Measurements from ENCODE around the gene ENTREP1. TPM values are rescaled to one million over a fixed set of nuclear protein-coding genes. Genes with fewer than 3 reads are reported as not detected.

The ENTREP1 gene
- total RNA-seq, 1 donor from 2014 or later: 18.7 TPM

DNA sequence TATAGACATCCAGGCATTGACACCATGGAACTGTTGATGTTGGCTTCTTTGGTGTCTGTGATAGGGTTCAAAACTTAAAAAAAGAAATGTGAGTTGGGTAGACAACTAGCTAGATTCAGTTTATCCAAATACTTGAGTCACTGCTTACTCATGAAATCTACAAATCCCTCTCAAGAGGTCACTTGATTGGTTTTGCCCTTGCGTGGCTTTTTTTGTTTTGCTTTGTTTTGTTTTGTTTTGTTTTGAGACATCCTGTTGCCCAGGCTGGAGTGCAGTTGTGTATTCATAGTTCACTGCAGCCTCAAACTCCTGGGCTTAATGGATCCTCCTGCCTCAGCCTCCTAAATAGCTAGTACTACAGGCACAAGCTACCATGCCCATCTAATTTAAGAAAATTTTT, 10.5 kb upstream of the ENTREP1 start:
- no peak for ATAC-seq (ENCODE audit: poor library complexity)
- intact Hi-C loops (cut with DNase I): no loop called here
- DNase-seq: no peak

DNA sequence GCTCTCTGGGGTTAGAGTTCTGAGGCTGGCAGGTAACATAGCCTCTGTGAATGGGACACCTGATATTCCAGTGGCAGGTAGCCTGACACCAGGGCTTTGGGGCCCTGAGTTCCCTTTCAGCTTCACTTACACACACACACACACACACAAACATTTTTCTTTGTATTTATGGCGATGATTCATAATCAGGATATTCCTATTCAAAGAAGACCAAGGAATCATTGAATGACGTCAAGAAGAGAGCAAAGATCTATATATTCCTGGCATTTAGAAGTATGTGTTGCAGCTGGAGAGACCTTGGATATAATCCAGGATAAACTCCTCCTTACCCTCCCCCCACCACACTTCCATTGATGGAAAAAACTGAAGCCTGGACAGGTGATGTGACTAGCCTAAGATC, 7.9 kb upstream of the ENTREP1 start:
- DNase-seq (no peak), ATAC-seq (ENCODE audit: poor library complexity) (no peak)
- intact Hi-C loops (cut with DNase I): no loop called here

DNA sequence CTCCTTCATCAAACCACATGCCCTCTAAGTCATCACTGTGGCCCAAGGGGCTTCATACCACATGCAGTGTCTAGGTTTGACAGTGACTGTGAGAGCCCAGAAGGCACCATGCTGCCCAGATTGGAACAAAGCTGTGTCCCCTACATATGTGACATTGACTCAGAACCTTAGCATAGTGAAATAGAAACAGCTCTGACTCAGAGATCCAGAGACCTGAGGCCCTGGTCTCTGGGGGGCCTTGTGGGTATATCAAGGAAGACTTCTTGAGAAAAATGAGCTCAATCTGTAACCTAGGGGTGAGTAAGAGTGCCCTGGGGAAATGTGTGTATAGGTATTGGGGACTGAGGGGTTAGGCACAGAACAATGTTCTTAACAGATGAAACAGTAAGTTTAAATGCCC, 7.1 kb upstream of the ENTREP1 start:
- intact Hi-C loops (cut with DNase I): no loop called here
- DNase-seq (no peak), ATAC-seq (ENCODE audit: poor library complexity) (no peak)

DNA sequence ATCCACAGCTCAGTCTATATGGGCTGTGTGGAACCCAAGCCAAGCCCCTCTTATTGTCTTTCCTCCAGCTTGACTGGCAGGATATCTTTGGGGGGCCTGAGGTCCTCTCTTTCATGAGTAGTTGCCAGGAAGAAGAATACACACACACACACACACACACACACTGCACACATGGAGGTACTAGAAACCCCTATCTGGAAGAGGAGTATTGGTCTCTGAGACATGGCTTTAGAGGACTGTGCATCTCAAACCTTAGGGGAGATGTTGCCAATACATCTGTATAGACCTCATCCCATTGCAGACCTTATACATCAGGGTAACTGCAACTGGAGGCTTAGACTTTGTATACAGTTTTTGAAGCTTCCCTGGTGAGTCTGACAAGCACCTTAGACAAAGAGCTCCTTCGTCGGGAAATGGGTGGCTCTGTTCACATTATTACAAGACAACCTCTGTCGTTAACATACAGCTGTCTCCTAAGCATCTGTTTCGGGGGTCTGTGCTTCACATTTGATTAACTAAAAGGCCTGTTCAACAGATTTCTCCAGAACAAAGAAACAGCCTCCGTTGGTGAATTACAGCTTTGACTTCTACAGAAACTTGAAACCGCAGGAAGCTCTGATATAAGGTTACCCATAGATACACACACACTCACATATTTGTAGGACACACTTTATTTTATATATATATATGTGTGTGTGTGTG, 5.5 kb upstream of the ENTREP1 start:
- ATAC-seq (ENCODE audit: poor library complexity) (no peak), DNase-seq (no peak)
- intact Hi-C loops (cut with DNase I): loop anchor here (10.0 kb wide), 1 partner anchor 65 kb away; no protein-coding TSS in a partner anchor

DNA sequence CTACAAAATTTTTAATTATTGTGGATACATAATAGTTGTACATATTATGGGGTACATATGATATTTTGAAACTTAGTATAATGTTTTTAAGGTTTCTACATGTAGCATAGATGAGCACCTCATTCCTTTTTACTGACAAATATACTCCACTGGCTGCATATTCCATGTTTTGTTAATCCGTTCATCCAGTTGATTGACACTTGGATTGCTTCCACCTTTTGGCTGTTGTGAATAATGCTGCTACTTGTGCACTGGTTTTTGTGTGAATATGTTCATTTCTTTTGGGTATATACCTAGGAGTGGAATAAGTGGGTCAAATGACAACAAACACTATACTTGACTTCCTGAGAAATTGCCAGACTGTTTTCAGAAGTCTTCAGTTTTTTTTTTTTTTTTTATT, 2.8 kb upstream of the ENTREP1 start:
- ATAC-seq (ENCODE audit: poor library complexity): no peak
- no peak for DNase-seq
- intact Hi-C loops (cut with DNase I): loop anchor here (10.0 kb wide), 1 partner anchor 67 kb away; no protein-coding TSS in a partner anchor

DNA sequence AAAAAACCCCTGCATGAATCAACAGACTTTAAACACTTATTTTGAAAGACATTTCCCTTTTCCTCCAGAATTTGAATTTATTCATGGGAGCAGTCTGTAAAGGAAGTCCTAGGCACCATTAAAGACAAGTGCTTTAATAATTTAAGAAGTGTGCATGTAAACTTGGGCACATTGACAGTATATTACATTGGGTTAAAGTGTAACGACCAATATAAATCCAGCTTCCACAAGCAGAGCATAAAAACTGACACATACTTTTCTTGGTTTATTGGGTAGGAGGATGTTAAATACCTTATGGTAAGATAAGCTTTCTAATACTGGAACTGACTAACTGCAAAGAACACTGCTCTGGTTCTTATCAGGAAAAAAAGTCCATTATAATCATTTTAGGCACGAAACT, 1.2 kb upstream of the ENTREP1 start:
- ATAC-seq (ENCODE audit: poor library complexity): no peak
- intact Hi-C loops (cut with DNase I): loop anchor here (10.0 kb wide), 1 partner anchor 69 kb away; no protein-coding TSS in a partner anchor

DNA sequence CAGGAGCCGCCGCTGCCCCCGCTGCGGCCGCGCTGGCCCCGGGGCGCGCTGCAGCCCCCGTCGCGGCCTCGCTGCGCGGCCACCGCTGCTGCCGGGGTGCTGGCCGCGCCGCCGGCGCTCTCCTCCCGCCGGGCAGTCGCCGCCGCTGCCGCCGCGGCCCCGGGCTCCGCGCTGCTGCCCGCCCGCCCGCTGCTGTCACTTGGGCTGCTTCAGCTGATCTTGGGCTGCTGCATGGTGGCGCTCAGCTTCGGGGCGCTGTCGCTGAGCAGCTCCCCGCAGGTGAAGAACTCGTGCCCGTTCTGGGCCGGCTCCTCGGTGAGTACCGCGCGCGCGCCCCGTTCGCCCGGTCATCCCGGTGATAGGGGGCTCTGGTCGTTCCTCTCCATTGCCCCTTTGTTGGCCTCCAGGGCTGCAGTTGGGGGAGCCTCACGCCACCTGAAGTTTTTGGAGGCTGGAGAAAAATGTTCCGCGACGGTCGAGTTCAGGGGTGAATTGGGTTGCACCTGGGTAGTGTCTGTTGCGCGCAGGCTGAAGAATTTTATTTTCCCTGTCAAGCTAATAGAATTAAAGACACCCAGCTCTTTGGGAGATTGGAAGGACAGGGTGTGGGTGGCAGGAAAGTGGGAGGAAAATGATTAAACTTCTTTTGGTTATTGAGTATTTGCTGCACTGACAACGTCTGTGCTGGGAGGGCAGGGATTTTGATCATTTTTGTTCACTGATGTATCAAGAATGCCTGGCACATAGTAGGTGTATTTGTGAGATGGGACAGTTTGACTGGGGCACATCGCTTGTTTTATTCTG, 596 bp downstream of the ENTREP1 start:
- ATAC-seq (ENCODE audit: poor library complexity): peak; percentile 23
- intact Hi-C loops (cut with DNase I): loop anchor here (10.0 kb wide), 1 partner anchor 71 kb away; no protein-coding TSS in a partner anchor
- DNase-seq: no peak

More for the DNA sequence above, 1.2 kb upstream of the ENTREP1 start:
- no peak for DNase-seq

DNA sequence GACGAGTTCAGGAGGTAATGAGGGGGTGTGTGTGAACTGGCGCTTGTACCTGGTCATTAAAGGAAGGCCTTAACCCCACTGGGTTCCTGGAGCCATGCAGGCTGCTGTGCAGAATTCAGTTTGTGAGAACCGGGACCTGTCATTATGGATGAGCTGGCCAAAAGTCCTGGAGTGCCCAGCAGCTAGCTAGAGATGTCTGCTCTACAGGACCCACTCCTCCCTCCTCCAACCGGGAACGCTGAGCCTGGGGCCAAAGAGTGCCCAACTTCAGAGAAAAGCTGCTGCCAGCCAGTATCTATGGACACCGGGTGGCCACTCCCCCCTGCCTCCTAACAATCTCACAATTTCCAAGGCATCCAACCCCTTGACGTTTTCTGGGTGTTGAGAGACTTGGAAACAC, 1.2 kb downstream of the ENTREP1 start:
- DNase-seq: no peak
- ATAC-seq (ENCODE audit: poor library complexity): peak; percentile 35
- intact Hi-C loops (cut with DNase I): loop anchor here (10.0 kb wide), 1 partner anchor 71 kb away; no protein-coding TSS in a partner anchor

DNA sequence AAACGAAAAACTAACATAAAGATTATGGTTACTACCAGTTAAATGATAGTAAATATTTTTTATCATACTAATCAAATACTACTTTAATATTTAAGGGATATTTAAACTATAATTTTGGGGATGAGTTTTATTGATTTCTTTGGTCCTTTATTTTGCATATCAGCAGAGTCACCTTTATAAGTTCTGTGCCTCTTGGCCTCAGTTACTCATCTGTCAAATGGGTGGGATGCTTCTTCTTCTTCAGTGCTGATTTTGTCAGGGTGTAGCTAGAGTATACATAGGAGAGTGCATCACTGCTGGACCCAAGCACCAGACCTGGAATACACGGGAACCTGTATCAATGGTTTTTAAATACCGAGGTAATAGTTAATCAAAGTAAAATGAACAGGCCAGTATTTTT, 5.6 kb downstream of the ENTREP1 start:
- intact Hi-C loops (cut with DNase I): no loop called here
- DNase-seq: no peak
- ATAC-seq (ENCODE audit: poor library complexity): no peak

DNA sequence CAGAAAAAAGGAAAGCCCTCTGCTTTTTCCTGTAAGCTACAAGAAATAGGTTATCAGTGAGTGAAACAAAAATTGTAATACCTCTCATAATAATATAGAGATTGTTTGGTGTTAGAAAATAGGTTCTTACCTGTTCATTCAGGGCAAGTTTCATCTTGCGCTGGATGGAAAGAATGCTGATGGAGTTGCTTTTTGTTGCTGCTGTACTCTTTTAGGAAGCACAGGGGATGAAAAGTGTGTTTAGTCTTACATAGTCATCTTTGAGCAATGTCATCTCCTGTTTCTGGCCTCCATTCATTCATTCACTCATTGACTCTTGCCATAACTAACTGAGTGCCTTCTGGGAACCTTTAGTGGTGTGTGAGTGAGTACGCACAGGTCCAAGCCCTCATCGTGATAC, 6.4 kb downstream of the ENTREP1 start:
- ATAC-seq (ENCODE audit: poor library complexity) (no peak), DNase-seq (no peak)
- intact Hi-C loops (cut with DNase I): no loop called here

DNA sequence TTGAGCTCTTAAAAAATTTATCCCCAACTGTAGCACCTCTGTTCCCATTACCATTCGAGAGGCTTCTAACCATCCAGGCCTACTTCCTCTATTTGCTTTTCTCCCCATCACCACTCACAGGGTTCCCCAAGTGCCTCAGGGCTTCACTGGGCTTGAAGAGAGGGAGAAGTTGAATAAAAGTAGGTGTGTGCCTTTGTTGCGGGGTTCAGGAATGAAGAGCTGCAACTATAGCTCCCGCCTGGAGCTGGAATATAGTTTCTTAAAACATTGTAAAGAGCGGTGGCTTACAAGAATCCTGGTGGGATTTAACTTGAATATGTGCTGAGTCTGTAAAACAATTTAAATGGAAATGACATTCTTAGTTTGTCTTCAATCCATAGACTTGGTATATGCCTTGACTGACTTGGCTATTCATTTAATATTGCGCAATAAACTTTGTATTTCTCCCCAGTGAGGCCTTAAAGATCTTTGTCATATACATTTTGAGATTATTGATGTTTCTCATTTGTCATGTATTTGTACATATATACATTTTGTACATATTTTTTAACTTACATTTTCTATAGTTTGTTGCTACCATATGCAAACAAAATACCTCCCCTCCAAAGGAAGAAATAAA, 7.2 kb downstream of the ENTREP1 start:
- DNase-seq (no peak), ATAC-seq (ENCODE audit: poor library complexity) (no peak)
- intact Hi-C loops (cut with DNase I): no loop called here

DNA sequence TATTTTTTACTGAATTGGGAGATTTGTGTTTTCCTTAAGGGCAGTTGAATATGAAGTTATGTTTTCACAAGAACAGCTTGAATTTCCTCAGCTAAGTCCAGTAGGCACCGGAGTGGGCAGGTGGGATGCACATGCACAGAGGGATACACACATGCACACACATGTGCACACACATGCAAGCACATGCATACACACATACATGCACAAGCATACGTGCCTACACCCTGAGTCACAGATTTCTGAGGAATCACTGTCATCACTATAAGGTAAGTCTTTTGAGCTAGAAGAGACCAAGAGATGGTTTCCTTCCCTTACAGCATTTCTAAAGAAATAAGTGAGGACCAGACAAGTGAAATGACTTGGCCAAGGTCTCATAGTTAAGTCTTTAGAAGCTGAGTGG, 8.7 kb downstream of the ENTREP1 start:
- DNase-seq (no peak), ATAC-seq (ENCODE audit: poor library complexity) (no peak)
- intact Hi-C loops (cut with DNase I): no loop called here

DNA sequence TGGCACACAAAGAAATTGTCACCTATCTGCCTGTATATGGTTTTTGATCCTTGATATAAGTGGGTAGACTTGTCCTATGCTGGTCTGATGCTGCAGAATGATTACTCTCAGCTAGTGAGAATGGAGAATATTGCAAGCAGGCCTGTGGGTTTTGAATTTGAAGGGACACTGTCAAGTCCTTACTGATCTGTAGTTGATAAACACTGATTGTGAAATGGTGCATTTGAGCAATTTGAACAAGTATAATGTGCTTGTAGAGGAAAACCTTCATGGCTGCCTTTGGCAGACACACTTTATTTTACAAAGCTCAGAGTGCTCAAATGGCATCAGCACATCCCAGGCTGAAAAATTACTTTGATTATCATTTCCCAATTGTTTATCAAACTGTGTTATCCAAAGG, 9.3 kb downstream of the ENTREP1 start:
- DNase-seq (no peak), ATAC-seq (ENCODE audit: poor library complexity) (no peak)
- intact Hi-C loops (cut with DNase I): no loop called here

DNA sequence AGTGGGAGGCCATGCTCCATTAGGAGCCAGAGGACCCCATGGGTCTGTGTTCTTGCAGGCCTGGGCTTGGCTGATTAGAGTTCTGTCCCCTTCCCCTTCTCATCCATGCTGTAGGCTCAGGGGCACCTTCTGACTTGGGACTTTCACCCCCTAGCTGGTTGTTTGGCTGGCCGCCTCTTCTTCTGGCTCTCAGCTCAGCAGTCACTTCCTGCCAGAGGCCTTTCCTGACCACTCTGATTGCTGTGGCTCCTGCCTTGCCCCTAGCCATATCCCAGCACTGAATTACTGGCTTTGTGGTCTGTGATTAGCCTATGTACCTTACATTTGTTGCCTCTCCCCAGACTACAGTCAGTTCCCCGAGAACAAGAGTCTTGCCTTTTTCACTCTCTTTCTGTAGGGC, 14.6 kb downstream of the ENTREP1 start:
- intact Hi-C loops (cut with DNase I): no loop called here
- no peak for DNase-seq
- ATAC-seq (ENCODE audit: poor library complexity): peak; percentile 77

DNA sequence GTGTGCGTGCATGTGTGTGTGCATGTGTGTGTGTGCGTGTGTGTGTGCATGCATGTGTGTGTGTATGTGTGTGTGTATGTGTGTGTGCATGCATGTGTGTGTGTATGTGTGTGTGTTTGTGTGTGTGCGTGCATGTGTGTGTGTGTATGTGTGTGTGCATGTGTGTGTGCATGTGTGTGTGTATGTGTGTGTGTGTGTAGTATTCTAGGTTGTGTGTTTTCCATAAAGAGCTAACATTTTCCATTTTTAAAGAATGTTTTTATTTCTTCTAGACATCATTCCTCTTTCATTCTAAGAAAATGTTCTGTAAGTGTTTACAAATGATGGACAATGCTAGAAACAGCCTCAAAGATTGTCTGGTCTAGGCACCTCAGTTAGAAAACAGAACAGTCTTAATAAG, 15.6 kb downstream of the ENTREP1 start:
- ATAC-seq (ENCODE audit: poor library complexity): no peak
- intact Hi-C loops (cut with DNase I): no loop called here

DNA sequence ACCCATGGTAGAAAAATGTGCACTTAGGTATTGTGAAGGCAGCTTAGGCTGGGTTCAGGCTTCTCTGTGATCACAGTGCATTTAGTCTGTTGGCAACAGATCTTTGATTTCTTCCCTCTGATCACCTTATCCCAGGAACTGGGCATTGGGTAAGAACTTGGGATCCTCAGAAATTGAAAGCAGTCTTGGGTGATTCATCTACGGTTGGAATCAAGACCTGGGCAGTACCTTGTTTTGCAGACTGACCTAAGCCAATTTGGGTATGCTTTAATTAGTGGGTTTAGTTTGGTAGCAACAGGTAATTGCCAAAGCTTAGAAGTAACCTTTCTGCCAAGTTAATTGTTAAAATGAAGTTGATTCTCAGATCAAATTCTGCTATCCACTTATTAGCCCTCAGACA, 17.8 kb downstream of the ENTREP1 start:
- ATAC-seq (ENCODE audit: poor library complexity) (no peak), DNase-seq (no peak)
- intact Hi-C loops (cut with DNase I): no loop called here

More for the DNA sequence above, 15.6 kb downstream of the ENTREP1 start:
- DNase-seq: no peak

DNA sequence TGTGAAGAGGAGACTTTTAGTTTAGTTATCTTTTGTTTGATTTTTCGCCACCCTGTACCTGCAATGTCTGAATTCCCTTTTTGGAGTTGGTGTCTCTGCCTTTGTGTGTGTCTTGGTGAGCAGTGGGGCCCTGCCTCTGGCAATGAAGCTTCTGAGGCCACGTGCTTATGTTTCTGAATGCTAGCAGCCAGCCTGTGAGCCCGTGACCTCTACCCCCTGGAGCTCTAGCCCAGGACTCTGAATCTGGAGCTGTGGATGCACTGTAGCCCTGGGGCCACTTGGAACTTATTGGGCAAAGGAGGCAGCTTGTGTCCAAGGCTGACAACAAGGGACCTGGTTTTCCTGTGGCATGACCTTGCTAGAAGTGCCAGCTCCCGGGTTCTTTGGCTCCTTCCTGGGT, 19.4 kb downstream of the ENTREP1 start:
- intact Hi-C loops (cut with DNase I): no loop called here
- DNase-seq (no peak), ATAC-seq (ENCODE audit: poor library complexity) (peak; percentile 52)

DNA sequence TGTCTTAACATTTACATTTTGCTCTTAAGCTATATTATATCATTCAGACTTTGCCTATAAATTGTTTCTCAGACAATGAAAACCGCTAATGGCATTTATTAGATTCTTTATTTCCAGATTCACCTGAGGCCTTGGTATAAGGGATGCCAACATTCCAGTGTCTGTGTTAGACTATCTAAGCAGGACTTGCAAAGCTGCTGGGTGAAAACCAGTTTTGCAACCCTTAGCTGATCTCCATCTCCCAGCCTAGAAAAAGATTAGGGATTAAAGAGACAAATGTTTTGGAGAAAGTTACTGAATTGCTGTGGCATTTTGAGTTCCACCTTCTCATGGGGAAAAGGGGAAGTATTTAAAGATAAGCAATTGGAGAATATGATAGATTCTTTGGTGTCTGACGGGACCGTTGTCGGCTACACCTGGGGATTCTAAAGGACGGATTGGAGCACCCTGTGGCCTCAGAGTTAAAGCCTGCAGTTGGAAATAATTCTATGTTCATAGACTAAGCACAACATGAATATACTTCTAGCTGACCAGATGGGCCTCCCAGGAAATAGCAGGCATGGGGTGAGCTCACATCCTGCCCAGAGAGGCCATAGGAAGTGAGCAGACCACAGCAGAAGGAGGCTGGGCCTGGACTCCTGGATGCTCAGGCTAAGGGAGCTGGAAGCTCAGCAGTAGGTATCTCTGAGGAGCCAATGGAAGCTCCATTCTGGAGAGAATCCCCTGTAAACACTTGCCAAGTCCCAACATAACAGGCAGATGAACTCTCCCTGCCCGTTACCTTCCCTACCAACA, 21.8 kb downstream of the ENTREP1 start:
- ATAC-seq (ENCODE audit: poor library complexity) (no peak), DNase-seq (no peak)
- intact Hi-C loops (cut with DNase I): no loop called here

DNA sequence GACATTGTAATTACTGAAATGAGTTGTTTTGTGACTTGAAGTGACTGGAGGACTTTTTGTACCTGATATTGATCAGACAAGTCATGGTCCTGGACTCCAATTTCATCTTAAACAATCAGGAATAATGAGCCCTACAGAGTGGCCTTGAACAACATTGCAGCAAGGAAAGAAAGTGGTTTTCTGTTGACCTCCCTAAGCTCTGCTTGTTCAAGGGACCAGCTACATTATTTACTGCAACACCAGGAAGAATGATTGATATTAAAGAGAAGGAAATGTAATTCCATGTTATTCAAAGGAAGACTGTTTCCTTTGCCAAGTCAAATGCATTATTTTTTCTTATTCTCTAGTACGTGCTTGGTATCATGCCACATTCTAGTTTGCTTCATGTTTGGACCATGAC, 22.6 kb downstream of the ENTREP1 start:
- DNase-seq: no peak
- intact Hi-C loops (cut with DNase I): no loop called here
- no peak for ATAC-seq (ENCODE audit: poor library complexity)
